Endodermal cell (in vitro differentiated cells): Measurements from ENCODE around the gene CERS6. TPM values are rescaled to one million over a fixed set of nuclear protein-coding genes. Genes with fewer than 3 reads are reported as not detected.

Source experiments
- DNase-seq: peaks from one replicate; pipeline ENCODE4 v3.0.0-alpha.2; 2017
- H3K27ac ChIP-seq: 2 replicates; pipeline ENCODE4 v1.5.1; 2013; ENCODE audit warnings: mild to moderate bottlenecking, low read depth, low read length, moderate library complexity
- H3K27me3 ChIP-seq: 2 replicates; pipeline ENCODE4 v1.6.1; 2013; ENCODE audit warnings: mild to moderate bottlenecking, low read length, moderate library complexity; ENCODE audit not compliant: insufficient read depth, control insufficient read depth, poor library complexity, severe bottlenecking
- H3K36me3 ChIP-seq: 2 replicates; pipeline ENCODE4 v1.7.0; 2013; ENCODE audit warnings: mild to moderate bottlenecking, low read length, moderate library complexity; ENCODE audit not compliant: control insufficient read depth, insufficient read depth
- H3K4me1 ChIP-seq: one replicate; pipeline ENCODE4 v1.7.0; 2013; ENCODE audit warnings: low read length; ENCODE audit not compliant: control insufficient read depth, insufficient read depth
- H3K4me3 ChIP-seq: 2 replicates; pipeline ENCODE4 v1.5.1; 2013; ENCODE audit warnings: mild to moderate bottlenecking, low read length, moderate library complexity
- H3K9ac ChIP-seq: 2 replicates; pipeline ENCODE4 v1.6.1; 2013; ENCODE audit warnings: mild to moderate bottlenecking, low read length, moderate library complexity; ENCODE audit not compliant: poor library complexity, severe bottlenecking; ENCODE audit errors: extremely low read depth
- H3K9me3 ChIP-seq: 2 replicates; pipeline ENCODE4 v1.6.1; 2013; ENCODE audit warnings: mild to moderate bottlenecking, low read length, moderate library complexity; ENCODE audit not compliant: control insufficient read depth
- H3K27ac Mint-ChIP-seq: 2 replicates; pipeline ENCODE4 v1.8.0; 2020; ENCODE audit warnings: mixed read lengths
- H3K27me3 Mint-ChIP-seq: 2 replicates; pipeline ENCODE4 v1.8.0; 2021; ENCODE audit warnings: mild to moderate bottlenecking, mixed read lengths; ENCODE audit not compliant: insufficient read depth
- H3K36me3 Mint-ChIP-seq: 2 replicates; pipeline ENCODE4 v1.8.0; 2020; ENCODE audit warnings: low read depth, mixed read lengths
- H3K4me1 Mint-ChIP-seq: 2 replicates; pipeline ENCODE4 v1.8.0; 2020; ENCODE audit warnings: mixed read lengths
- H3K4me3 Mint-ChIP-seq: 2 replicates; pipeline ENCODE4 v1.8.0; 2020; ENCODE audit warnings: mild to moderate bottlenecking, moderate library complexity, mixed read lengths
- H3K9me3 Mint-ChIP-seq: 2 replicates; pipeline ENCODE4 v1.8.0; 2020; ENCODE audit warnings: mild to moderate bottlenecking, mixed read lengths
- WGBS, 2 experiments: methylation state at CpG; one replicate each; pipeline versions ENCODE4 v1.1.5 to v1.1.7; 2013; ENCODE audit warnings: missing lambda C conversion rate in 2 of 2, mixed read lengths in 1 of 2; ENCODE audit not compliant: insufficient coverage in 1 of 2, insufficient read length in 1 of 2; 5-methylcytosine and 5-hydroxymethylcytosine counted together
- total RNA-seq, 2 donors: library from RNA; stranded (reverse); fragmentation: NEBNext Ultra II Directional in 1 of 2; extraction: Animal tissue kit (Norgen Biotek cat#: 25700) in 1 of 2; gene quantifications; 2 replicates in 1 of 2; 3 replicates in 1 of 2; pipeline ENCODE4 v1.2.1, GENCODE V29; 2021
- TF ChIP-seq, protein P1 (sequence below): fragments of 200-600 bp; sonication (generic); conservative IDR thresholded peaks from 2 replicates; pipeline ENCODE4 v1.5.0; 2021; ENCODE audit warnings: antibody characterized with exemption, mild to moderate bottlenecking

The CERS6 gene
- total RNA-seq, 2 donors from 2014 or later: 41.3 to 52.0 TPM

DNA sequence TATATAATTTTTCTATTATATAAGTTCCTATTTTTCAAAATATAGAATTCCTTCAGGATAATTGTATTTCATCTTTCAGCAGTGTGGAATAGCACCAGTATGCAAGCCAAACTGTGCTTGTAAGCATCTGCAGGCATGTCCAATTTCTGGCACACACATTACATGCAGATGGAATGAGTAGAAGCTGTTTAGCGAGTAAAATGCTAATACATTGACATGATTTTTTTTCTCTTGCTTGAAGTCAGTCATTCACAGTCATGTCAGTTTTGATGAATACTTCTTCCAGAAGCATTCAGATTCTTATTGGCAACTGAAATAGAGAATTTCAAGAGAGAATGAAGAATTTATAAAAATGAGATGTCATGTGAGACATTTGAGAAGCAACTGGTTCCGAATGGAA lies 109.4 kb downstream of the CERS6 start:
- no peaks in the 10 kb centered on the region for H3K9me3 Mint-ChIP-seq
- Histone ChIP-seq H3K9me3 (no peaks in the 10 kb centered on the region), H3K4me3 (no peak overlapping the region), H3K27me3 (no peaks in the 10 kb centered on the region), H3K36me3 (peaks cover 13% of the 10 kb centered on the region), H3K27ac (no peak overlapping the region), H3K4me1 (no peaks in the 10 kb centered on the region), H3K9ac (no peak overlapping the region)
- 98% methylated on average over 2 of the region's 2 CpGs; no CpG with 5 or more reads in 1 of the 2 experiments for WGBS, 2 experiments
- H3K27ac Mint-ChIP-seq: no peak overlapping the region
- DNase-seq: no peak
- TF ChIP-seq, protein P1, sequence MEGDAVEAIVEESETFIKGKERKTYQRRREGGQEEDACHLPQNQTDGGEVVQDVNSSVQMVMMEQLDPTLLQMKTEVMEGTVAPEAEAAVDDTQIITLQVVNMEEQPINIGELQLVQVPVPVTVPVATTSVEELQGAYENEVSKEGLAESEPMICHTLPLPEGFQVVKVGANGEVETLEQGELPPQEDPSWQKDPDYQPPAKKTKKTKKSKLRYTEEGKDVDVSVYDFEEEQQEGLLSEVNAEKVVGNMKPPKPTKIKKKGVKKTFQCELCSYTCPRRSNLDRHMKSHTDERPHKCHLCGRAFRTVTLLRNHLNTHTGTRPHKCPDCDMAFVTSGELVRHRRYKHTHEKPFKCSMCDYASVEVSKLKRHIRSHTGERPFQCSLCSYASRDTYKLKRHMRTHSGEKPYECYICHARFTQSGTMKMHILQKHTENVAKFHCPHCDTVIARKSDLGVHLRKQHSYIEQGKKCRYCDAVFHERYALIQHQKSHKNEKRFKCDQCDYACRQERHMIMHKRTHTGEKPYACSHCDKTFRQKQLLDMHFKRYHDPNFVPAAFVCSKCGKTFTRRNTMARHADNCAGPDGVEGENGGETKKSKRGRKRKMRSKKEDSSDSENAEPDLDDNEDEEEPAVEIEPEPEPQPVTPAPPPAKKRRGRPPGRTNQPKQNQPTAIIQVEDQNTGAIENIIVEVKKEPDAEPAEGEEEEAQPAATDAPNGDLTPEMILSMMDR: no peak
- H3K4me3 Mint-ChIP-seq: no peak overlapping the region
- H3K4me1 Mint-ChIP-seq: peaks cover 10% of the 10 kb centered on the region
- no peaks in the 10 kb centered on the region for H3K27me3 Mint-ChIP-seq
- peaks cover 33% of the 10 kb centered on the region for H3K36me3 Mint-ChIP-seq

DNA sequence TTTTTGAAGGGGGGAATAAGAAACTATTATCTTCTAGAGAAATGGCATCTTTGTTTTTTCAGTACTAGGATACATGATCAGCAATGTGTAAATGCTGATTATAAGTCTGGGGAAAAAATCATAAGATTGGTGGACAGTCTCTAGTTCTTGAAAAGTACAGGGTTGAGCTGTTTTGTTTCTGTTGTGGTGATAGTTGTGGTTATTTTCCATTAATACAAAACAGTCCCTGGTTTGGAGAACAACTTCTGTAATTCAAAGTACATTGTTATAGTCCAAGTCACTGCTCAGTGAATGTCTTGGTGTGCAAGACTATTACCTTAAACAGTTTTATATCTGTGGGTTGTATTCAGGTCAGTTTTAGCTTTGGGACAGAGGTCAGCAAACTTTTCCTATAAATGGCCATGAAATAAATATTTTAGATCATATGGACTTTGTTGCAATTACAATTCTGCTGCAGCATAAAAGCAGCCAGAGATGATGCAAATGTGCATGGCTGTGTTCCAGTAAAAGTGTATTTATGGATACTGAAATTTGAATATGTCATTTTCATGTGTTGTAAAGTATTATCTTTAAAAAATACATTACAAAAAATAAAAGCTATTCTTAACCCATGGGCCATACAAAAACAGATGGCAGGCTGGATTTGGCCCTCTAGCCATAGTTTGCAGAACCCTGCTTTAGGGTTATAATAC lies 111.0 kb downstream of the CERS6 start:
- Mint-ChIP-seq H3K9me3 (no peaks in the 10 kb centered on the region), H3K27me3 (no peaks in the 10 kb centered on the region), H3K4me3 (no peak overlapping the region), H3K27ac (no peak overlapping the region), H3K36me3 (peaks cover 20% of the 10 kb centered on the region), H3K4me1 (peaks cover 8% of the 10 kb centered on the region)
- TF ChIP-seq, protein P1: no peak
- DNase-seq: no peak
- no peaks in the 10 kb centered on the region for H3K4me1 ChIP-seq
- H3K27me3 ChIP-seq: no peaks in the 10 kb centered on the region
- no peak overlapping the region for H3K4me3 ChIP-seq
- peaks cover 7% of the 10 kb centered on the region for H3K36me3 ChIP-seq
- no peak overlapping the region for H3K27ac ChIP-seq
- no peak overlapping the region for H3K9ac ChIP-seq
- no peaks in the 10 kb centered on the region for H3K9me3 ChIP-seq

DNA sequence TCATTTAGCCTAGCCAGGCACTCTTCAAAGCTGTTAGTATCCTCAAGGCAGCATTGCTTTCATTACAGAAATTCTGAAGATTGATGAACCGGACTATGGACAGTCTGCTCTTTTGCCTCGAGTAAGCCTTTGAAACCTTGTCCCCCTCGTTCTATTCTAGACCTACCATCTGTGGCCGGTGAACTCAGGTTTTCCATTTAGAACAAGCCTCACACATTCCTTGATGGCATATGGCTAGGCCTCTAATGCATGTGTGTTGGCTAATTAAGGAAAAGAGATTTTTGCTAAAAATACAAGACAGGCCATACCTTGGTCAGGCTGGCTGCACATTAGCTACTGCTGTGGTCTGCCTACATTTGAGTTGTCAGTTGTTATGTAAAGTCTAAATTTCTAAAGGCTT lies 111.8 kb downstream of the CERS6 start:
- WGBS, 2 experiments: 91 to 100% methylated on average over 2 to 4 of the region's 4 CpGs
- Histone ChIP-seq H3K4me1 (no peaks in the 10 kb centered on the region), H3K36me3 (peaks cover 7% of the 10 kb centered on the region), H3K9me3 (no peaks in the 10 kb centered on the region), H3K4me3 (no peak overlapping the region), H3K27me3 (no peaks in the 10 kb centered on the region), H3K9ac (no peak overlapping the region), H3K27ac (no peak overlapping the region)
- Mint-ChIP-seq H3K4me1 (peaks cover 2% of the 10 kb centered on the region), H3K9me3 (no peaks in the 10 kb centered on the region), H3K27me3 (no peaks in the 10 kb centered on the region), H3K27ac (no peak overlapping the region), H3K36me3 (peaks cover 15% of the 10 kb centered on the region), H3K4me3 (no peak overlapping the region)
- TF ChIP-seq, protein P1: no peak
- no peak for DNase-seq
